ENCODE data around the gene CIDEA.

GRCh38 chr18:12233378-12233777 lies 20.8 kb upstream of the CIDEA start:
- no peak for TF ChIP-seq EP300 (IDR thresholded peaks at IDR 0.05)
- TF ChIP-seq CTCF (IDR thresholded peaks at IDR 0.05), result no peak
- no peak for TF ChIP-seq POLR2A (IDR thresholded peaks at IDR 0.05; ENCODE audit: low read depth)
- no peak for TF ChIP-seq POLR2AphosphoS5 (IDR thresholded peaks at IDR 0.05)
